GM19463 (cell line): Measurements from ENCODE around the gene CD5L.

ENCODE experiments used
- ATAC-seq: cut with Tn5 transposase; IDR thresholded peaks from one replicate; pipeline ENCODE4 v1.9.1; 2021; ENCODE audit warnings: mild to moderate bottlenecking, moderate library complexity; ENCODE audit not compliant: unreplicated experiment

The CD5L gene

GRCh38 chr1:157819215-157819614 lies 22.4 kb downstream of the CD5L start:
- no peak for ATAC-seq

- ATAC-seq = no peak
These were observed 28.3 kb downstream of the CD5L start for GRCh38 chr1:157813269-157813668.

- peak; percentile 88 for ATAC-seq
These were observed 35.0 kb downstream of the CD5L start for GRCh38 chr1:157806431-157807149.

GRCh38 chr1:157803851-157804250 lies 37.8 kb downstream of the CD5L start:
- ATAC-seq = no peak

- no peak for ATAC-seq
These were observed 41.6 kb downstream of the CD5L start for GRCh38 chr1:157799996-157800395.

GRCh38 chr1:157798211-157798610 lies 43.4 kb downstream of the CD5L start:
- ATAC-seq = no peak

- no peak for ATAC-seq
These were observed 56.4 kb downstream of the CD5L start for GRCh38 chr1:157785248-157785647.

- ATAC-seq = no peak
These were observed 56.8 kb downstream of the CD5L start for GRCh38 chr1:157784801-157785200.

- ATAC-seq = no peak
These were observed 58.7 kb downstream of the CD5L start for GRCh38 chr1:157782931-157783330.

GRCh38 chr1:157781048-157781447 lies 60.6 kb downstream of the CD5L start:
- peak; percentile 54 for ATAC-seq
